Neuronal stem cell (in vitro differentiated cells): ENCODE data around the gene CLDN9.
A peak's percentile ranks its signal among the peaks of the same experiment; 100 is the strongest.

Experiments used
- DNase-seq: peaks from one replicate; pipeline ENCODE4 v3.0.0-alpha.2; 2013; ENCODE audit warnings: low spot score
- H2AFZ ChIP-seq: one replicate; pipeline ENCODE4 v1.6.1; 2013; ENCODE audit warnings: mild to moderate bottlenecking, low read length, inconsistent platforms
- H2AK5ac ChIP-seq: 2 replicates; pipeline ENCODE4 v1.6.1; 2013; ENCODE audit warnings: low read depth, mild to moderate bottlenecking, inconsistent platforms, low read length, moderate library complexity, mixed read lengths
- H2BK120ac ChIP-seq: 2 replicates; pipeline ENCODE4 v1.6.1; 2013; ENCODE audit warnings: low read depth, mild to moderate bottlenecking, inconsistent platforms, low read length, moderate library complexity, mixed read lengths
- H2BK12ac ChIP-seq: one replicate; pipeline ENCODE4 v1.6.1; 2013; ENCODE audit warnings: low read length, inconsistent platforms
- H2BK15ac ChIP-seq: 2 replicates; pipeline ENCODE4 v1.6.1; 2013; ENCODE audit warnings: mild to moderate bottlenecking, low read length, inconsistent platforms, mixed read lengths
- H2BK5ac ChIP-seq: one replicate; pipeline ENCODE4 v1.6.1; 2013; ENCODE audit warnings: inconsistent platforms, mild to moderate bottlenecking, low read length, moderate library complexity
- H3K14ac ChIP-seq: one replicate; pipeline ENCODE4 v1.6.1; 2013; ENCODE audit warnings: low read length, inconsistent platforms
- H3K18ac ChIP-seq: 2 replicates; pipeline ENCODE4 v1.6.1; 2013; ENCODE audit warnings: low read length, inconsistent platforms
- H3K23ac ChIP-seq: 2 replicates; pipeline ENCODE4 v1.6.1; 2013; ENCODE audit warnings: low read depth, mild to moderate bottlenecking, mixed read lengths, low read length, inconsistent platforms; ENCODE audit not compliant: poor library complexity
- H3K27ac ChIP-seq: replicated peaks from 3 replicates; pipeline ENCODE4 v1.5.1; 2013; ENCODE audit warnings: low read length, inconsistent platforms
- H3K27me3 ChIP-seq, 3 experiments: 2 replicates each; pipeline ENCODE4 v1.6.1; 2013; ENCODE audit warnings: low read length in 3 of 3, mild to moderate bottlenecking in 2 of 3, inconsistent platforms in 1 of 3, low read depth in 1 of 3, mixed read lengths in 1 of 3, moderate library complexity in 1 of 3; ENCODE audit not compliant: control insufficient read depth in 3 of 3, insufficient read depth in 3 of 3
- H3K36me3 ChIP-seq, 2 donors: replicated peaks in 1 of 2; 2 replicates each; pipeline ENCODE4 v1.6.1; 2013; ENCODE audit warnings: low read length in 2 of 2; ENCODE audit not compliant: control insufficient read depth in 2 of 2, insufficient read depth in 2 of 2
- H3K4ac ChIP-seq: 2 replicates; pipeline ENCODE4 v1.6.1; 2013; ENCODE audit warnings: inconsistent platforms, mild to moderate bottlenecking, low read length, moderate library complexity
- H3K4me1 ChIP-seq, 2 donors: 1 replicate in 1 of 2; 2 replicates in 1 of 2; pipeline ENCODE4 v1.6.1; 2013; ENCODE audit warnings: low read length in 2 of 2, low read depth in 1 of 2; ENCODE audit not compliant: control insufficient read depth in 2 of 2, insufficient read depth in 1 of 2
- H3K4me2 ChIP-seq: one replicate; pipeline ENCODE4 v1.6.1; 2013; ENCODE audit warnings: mild to moderate bottlenecking, low read length, inconsistent platforms; ENCODE audit not compliant: insufficient read depth, poor library complexity, severe bottlenecking
- H3K4me3 ChIP-seq, 2 donors: 2 replicates each; pipeline ENCODE4 v1.5.1; 2013; ENCODE audit warnings: low read length in 2 of 2, mild to moderate bottlenecking in 2 of 2, inconsistent platforms in 1 of 2, moderate library complexity in 1 of 2
- H3K79me1 ChIP-seq: one replicate; pipeline ENCODE4 v1.6.1; 2013; ENCODE audit warnings: low read depth, mild to moderate bottlenecking, inconsistent platforms, low read length, moderate library complexity
- H3K9ac ChIP-seq: one replicate; pipeline ENCODE4 v1.6.1; 2013; ENCODE audit warnings: mild to moderate bottlenecking, low read depth, low read length, inconsistent platforms; ENCODE audit not compliant: poor library complexity
- H3K9me3 ChIP-seq, 2 donors: replicated peaks in 1 of 2; 2 replicates each; pipeline versions ENCODE3 to v1.6.1; 2013; ENCODE audit warnings: low read length in 2 of 2, mild to moderate bottlenecking in 2 of 2, inconsistent platforms in 1 of 2, low read depth in 1 of 2, mixed read lengths in 1 of 2, moderate library complexity in 1 of 2; ENCODE audit not compliant: control insufficient read depth in 2 of 2, insufficient read depth in 1 of 2
- H4K8ac ChIP-seq: one replicate; pipeline ENCODE4 v1.6.1; 2013; ENCODE audit warnings: low read depth, mild to moderate bottlenecking, inconsistent platforms, low read length, moderate library complexity
- H4K91ac ChIP-seq: one replicate; pipeline ENCODE4 v1.6.1; 2013; ENCODE audit warnings: low read length, low read depth, mild to moderate bottlenecking, inconsistent platforms; ENCODE audit not compliant: poor library complexity
- WGBS, 2 donors: extraction: QIAGEN DNeasy Blood & Tissue Kit; methylation state at CpG; one replicate each; pipeline ENCODE4 v1.1.7; 2013; ENCODE audit warnings: missing lambda C conversion rate in 2 of 2, mixed read lengths in 1 of 2; ENCODE audit not compliant: insufficient read length in 2 of 2, insufficient replicate concordance in 1 of 2; ENCODE audit errors: extremely low coverage in 2 of 2; 5-methylcytosine and 5-hydroxymethylcytosine counted together

The CLDN9 gene

DNA sequence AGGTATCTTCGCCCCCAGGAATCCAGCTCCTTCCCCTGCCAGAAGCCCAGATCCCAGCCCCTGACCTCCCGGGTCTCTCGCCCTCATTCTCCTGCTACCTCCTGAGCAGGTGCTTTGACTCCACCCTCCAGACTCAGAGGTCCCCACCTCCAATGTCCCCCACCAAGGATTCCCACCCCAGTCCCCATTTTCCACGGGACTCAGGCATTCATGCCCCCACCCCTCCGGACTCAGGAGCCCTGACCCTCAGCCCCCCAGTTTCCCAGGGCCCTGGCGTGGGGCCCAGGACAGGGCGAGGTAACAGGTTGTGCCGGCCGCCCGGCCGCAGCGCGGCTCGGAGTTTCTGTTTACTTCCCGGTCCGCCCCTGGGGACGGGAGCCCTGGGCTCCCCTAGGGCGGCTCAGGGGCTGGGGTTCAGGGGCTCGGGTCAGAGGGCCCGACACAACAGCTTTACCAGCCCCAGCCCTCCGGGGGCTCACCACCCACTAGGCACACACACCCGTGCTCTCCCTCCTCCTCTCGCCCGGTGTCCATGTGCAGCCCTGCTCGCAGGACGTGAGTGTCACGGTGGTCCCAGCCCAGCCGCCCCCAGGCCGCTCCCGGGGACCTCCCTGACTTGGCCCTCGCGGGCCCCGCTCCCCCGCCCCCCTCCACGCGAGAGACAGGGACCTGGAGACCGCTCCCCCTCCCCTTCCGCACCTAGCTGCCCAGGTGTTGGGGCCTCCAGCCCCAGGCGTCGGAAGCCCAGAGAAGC lies 23.4 kb downstream of the CLDN9 start:
- Histone ChIP-seq H3K9ac (no peak overlapping the region), H4K91ac (no peak overlapping the region), H3K9me3 (no peaks in the 10 kb centered on the region), H3K23ac (peak overlapping the region; percentile 43), H2BK5ac (no peak overlapping the region), H3K79me1 (peaks cover 2% of the 10 kb centered on the region), H3K4ac (no peak overlapping the region), H3K27ac (no peak overlapping the region), H2BK120ac (no peak overlapping the region), H2BK12ac (no peak overlapping the region), H2AFZ (peak overlapping the region; percentile 47), H3K14ac (no peak overlapping the region), H4K8ac (no peak overlapping the region), H3K27me3 (peaks cover 21 to 63% (median 59%) of the 10 kb centered on the region in 3 experiments), H2AK5ac (no peak overlapping the region), H3K4me3 (no peak overlapping the region), H3K4me1 (no peaks in the 10 kb centered on the region), H3K36me3 (no peaks in the 10 kb centered on the region), H3K4me2 (no peak overlapping the region), H2BK15ac (peak overlapping the region; percentile 17), H3K18ac (peak overlapping the region; percentile 38)
- no CpG with 5 or more reads among the region's 40 CpGs for WGBS, 2 donors
- DNase-seq = no peak

DNA sequence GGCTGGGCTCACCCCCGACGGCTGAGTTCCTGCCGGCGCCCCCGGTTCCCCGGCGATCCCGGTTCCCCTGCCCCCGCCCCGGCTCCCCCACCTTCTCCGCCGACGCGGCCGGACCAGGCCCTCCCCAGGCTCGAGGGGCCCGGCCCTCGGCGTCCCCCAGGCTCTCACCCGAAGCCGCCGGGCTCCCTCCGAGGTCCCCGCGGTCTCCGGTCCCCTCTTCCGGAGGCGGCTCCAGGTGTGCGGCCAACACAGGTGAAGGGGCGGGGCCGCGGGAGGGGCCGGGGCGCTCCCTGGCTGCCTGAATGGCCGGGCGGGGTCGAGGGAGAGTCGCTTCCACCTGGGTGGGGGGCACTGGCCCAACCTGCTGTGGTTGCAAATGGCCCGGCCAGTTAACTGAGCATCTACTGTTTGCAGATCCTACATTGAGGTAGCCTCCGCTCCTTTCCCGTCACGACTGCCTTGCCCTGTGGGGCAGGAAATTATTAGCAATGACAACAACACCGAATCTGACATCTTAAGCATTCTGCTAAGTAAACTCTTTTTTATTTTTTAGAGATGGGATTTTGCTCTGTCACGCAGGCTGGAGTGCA lies 24.1 kb downstream of the CLDN9 start, which contains the start of gene BICDL2:
TSS of gene BICDL2 (minus strand) at position 219 of the 590 bp plus-strand sequence. CDS start 1,448 bp downstream, outside the sequence.
- Histone ChIP-seq H3K79me1 (peaks cover 2% of the 10 kb centered on the region), H3K4me3 (no peak within 1 kb of the TSS)
- no CpG with 5 or more reads among the region's 44 CpGs for WGBS, 2 donors

DNA sequence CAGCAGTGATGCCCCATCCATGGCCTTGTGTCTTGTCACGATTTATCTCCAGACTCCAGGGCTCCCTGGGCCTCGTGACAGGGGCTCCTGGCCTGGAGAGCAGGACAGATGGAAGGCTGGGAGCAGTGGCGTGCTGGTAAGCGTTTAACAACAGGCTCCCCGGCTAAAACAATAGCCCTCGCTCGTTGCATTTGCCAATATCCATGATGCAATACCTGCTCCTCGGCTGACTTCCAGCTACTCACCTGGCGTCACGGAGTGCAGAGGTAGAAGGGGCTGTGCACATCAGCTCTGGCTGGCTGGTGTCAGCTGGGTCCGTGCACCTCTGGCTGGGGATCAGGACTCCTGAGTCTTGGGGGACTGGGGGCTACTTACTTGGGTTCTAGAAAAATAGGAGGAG lies 25.5 kb downstream of the CLDN9 start:
- no peak overlapping the region for H2BK12ac ChIP-seq
- no peak overlapping the region for H3K4me3 ChIP-seq
- H3K14ac ChIP-seq = no peak overlapping the region
- H3K4me2 ChIP-seq = no peak overlapping the region
- H3K36me3 ChIP-seq = no peaks in the 10 kb centered on the region
- H3K23ac ChIP-seq = no peak overlapping the region
- H2BK15ac ChIP-seq = no peak overlapping the region
- no peak overlapping the region for H2BK120ac ChIP-seq
- peaks cover 21 to 60% (median 55%) of the 10 kb centered on the region in 3 experiments for H3K27me3 ChIP-seq
- no peak overlapping the region for H4K8ac ChIP-seq
- H4K91ac ChIP-seq = no peak overlapping the region
- no peak overlapping the region for H2AFZ ChIP-seq
- no CpG with 5 or more reads among the region's 11 CpGs for WGBS, 2 donors
- no peak for DNase-seq
- no peak overlapping the region for H3K18ac ChIP-seq
- no peak overlapping the region for H3K9ac ChIP-seq
- H3K79me1 ChIP-seq = peaks cover 2% of the 10 kb centered on the region
- no peak overlapping the region for H3K4ac ChIP-seq
- H3K27ac ChIP-seq = no peak overlapping the region
- no peaks in the 10 kb centered on the region for H3K4me1 ChIP-seq
- peak overlapping the region; percentile 44 for H2BK5ac ChIP-seq
- no peaks in the 10 kb centered on the region for H3K9me3 ChIP-seq
- no peak overlapping the region for H2AK5ac ChIP-seq

More for the DNA sequence above, 24.1 kb downstream of the CLDN9 start, which contains the start of gene BICDL2:
- H3K27ac ChIP-seq = no peak within 1 kb of the TSS
- no peak within 1 kb of the TSS for H3K14ac ChIP-seq
- no peaks in the 10 kb centered on the region for H3K9me3 ChIP-seq
- H3K36me3 ChIP-seq = no peaks in the 10 kb centered on the region
- H2BK120ac ChIP-seq = no peak within 1 kb of the TSS
- H2BK12ac ChIP-seq = no peak within 1 kb of the TSS
- no peak within 1 kb of the TSS for H2BK5ac ChIP-seq
- H4K91ac ChIP-seq = no peak within 1 kb of the TSS
- peak within 1 kb of the TSS; percentile 38 for H3K18ac ChIP-seq
- H2BK15ac ChIP-seq = peak within 1 kb of the TSS; percentile 17
- peaks cover 21 to 63% (median 61%) of the 10 kb centered on the region in 3 experiments for H3K27me3 ChIP-seq
- H3K9ac ChIP-seq = no peak within 1 kb of the TSS
- H3K4me1 ChIP-seq = no peaks in the 10 kb centered on the region
- peak within 1 kb of the TSS; percentile 43 for H3K23ac ChIP-seq
- no peak within 1 kb of the TSS for H3K4ac ChIP-seq
- DNase-seq = no peak
- H2AFZ ChIP-seq = peak within 1 kb of the TSS; percentile 47
- no peak within 1 kb of the TSS for H4K8ac ChIP-seq
- peak within 1 kb of the TSS; percentile 11 for H3K4me2 ChIP-seq
- no peak within 1 kb of the TSS for H2AK5ac ChIP-seq

DNA sequence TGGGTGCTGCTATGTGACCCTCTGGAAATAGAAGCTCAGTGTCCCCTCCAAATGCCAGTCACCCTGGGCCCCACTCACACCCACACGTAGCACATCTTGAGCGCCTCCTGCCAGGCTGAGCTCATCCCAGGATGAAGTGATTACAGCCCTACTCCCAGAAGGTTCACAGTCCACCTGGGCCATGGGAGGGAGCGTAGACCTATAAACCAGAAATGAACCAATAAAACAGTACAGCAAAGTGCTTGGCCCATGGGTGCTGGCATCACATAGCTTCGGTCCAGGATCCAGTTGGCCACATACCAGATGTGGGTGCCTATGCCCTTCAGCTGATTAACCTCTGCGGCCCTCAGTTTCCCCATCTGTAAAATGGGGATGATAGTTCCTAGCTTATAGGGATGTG lies 26.2 kb downstream of the CLDN9 start:
- no peaks in the 10 kb centered on the region for H3K4me1 ChIP-seq
- no peaks in the 10 kb centered on the region for H3K36me3 ChIP-seq
- DNase-seq = no peak
- H2BK15ac ChIP-seq = no peak overlapping the region
- H2AK5ac ChIP-seq = no peak overlapping the region
- H3K4me3 ChIP-seq = no peak overlapping the region
- H4K91ac ChIP-seq = no peak overlapping the region
- H3K27ac ChIP-seq = no peak overlapping the region
- H3K18ac ChIP-seq = no peak overlapping the region
- no peak overlapping the region for H2BK5ac ChIP-seq
- H4K8ac ChIP-seq = no peak overlapping the region
- no CpG with 5 or more reads among the region's 5 CpGs for WGBS, 2 donors
- peaks cover 2% of the 10 kb centered on the region for H3K79me1 ChIP-seq
- H3K27me3 ChIP-seq = peaks cover 21 to 65% (median 48%) of the 10 kb centered on the region in 3 experiments
- no peak overlapping the region for H3K23ac ChIP-seq
- no peak overlapping the region for H2BK120ac ChIP-seq
- no peak overlapping the region for H3K4ac ChIP-seq
- H3K9ac ChIP-seq = no peak overlapping the region
- no peak overlapping the region for H2BK12ac ChIP-seq
- H3K14ac ChIP-seq = no peak overlapping the region
- no peak overlapping the region for H3K4me2 ChIP-seq
- no peaks in the 10 kb centered on the region for H3K9me3 ChIP-seq
- H2AFZ ChIP-seq = no peak overlapping the region
